Ramos (cell line): ENCODE measurements around the gene SIX3.

Experiments used
- in situ Hi-C: fragments of 300-500 bp; cut with MboI; formaldehyde crosslinking; loops from one replicate; pipeline ENCODE4 v1.14.3; 2022; ENCODE audit warnings: low sequenced_read_pairs; ENCODE audit not compliant: unreplicated experiment

SIX3 gene

DNA sequence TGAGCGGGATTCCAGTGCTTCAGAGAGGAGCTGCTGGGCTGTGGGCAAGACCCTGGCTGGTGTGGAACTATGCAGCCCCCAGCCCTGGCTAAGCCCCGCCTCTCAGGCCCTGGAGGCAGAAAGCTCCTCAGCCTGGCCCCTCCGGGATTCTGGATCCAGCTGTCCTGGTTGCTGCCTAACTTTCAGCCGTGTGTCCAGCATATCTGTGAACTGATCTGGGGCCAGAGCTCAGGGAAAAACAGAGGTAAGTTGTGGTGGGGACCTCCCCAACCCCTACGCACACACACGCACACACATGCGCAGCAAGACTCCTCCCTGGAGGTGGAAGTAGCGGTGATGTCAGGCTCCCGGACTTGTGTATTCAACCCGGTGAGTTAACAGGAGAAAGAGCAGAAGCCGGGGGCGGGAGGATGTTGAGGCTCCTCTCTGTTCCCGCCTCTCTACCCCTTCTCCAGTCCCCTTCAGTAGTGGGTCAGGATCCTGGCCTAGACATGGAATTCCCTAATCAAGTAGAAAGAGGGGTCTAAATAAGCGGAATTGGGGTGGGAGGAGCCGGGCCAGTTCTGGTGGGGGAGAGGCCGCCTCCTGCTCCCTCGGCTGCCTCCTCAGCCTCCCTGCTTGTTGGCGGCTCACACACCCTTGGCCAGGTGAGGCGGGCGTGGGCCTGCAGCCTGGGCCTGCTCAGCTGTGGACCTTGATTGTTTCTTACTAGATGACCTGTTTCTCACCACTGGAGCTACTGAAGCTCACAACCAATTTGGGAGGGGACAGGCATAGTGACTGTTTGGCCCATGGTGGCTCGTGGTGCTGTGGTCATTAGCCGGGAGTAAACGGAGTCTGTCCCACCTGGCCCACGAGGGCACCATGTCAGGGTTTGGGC, 34.3 kb downstream of the SIX3 start:
- in situ Hi-C loops = no loop called here

DNA sequence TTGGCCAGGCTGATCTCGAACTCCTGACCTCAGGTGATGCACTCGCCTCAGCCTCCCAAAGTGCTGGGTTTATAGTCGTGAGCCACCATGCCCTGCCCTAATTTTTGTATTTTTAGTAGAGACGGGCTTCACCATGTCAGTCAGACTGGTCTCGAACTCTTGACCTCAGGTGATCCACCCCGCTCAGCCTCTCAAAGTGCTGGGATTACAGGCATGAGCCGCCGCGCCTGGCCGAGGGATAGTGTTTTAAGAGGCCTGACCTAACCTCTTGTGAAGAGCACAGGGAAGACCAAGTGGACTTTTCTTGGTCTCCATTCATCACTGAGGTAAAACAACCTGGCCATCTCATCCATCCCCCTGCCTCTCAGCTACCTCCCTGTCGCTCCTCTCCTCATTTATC, 38.1 kb downstream of the SIX3 start:
- in situ Hi-C loops = no loop called here

DNA sequence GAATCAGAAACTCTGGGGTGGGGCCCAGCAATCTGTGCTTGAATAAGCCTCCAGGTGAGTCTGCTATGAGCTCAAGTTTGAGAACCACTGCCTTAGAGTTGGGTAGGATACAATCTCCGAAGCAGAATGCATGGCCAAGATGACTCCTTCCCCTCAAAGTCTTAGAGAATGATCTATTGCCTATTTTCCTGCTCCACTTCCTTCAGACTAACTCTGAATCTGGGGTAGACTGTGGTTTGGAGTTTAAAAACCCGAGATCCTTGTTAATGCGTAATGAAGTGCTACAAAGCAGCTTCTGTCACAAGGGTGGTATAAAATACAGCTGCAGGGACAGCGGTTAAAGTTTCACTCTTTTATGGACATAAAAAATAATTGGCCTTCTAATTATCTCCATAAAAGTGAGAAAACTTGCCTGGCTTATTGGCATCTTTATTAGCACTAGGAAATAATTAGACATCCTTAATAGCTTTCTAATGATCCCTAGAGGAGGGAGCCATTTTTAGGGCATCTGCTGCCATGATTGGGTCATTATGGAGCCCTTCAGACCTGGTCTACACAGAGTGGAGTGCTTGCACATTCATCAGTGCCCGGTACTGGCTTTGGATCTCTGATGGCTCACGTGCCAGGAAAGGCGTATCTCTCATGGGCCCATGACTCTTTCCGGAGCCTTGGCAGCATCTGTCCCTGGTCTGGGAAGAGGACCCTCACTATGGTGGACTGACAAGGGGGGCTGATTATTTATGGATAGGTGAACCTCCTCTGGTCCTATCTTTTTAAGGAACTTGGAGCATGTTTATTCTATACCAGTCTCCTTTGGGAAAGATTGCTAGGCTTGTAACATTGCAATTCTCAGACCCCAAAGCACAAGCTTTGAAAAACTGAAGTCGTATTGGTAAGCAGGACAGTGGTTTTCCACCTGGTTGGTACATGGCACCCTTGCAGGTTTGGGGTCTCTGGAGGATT, 39.5 kb downstream of the SIX3 start:
- in situ Hi-C loops = loop anchor here (10.0 kb wide), 1 partner anchor 514 kb away; no protein-coding TSS in a partner anchor

DNA sequence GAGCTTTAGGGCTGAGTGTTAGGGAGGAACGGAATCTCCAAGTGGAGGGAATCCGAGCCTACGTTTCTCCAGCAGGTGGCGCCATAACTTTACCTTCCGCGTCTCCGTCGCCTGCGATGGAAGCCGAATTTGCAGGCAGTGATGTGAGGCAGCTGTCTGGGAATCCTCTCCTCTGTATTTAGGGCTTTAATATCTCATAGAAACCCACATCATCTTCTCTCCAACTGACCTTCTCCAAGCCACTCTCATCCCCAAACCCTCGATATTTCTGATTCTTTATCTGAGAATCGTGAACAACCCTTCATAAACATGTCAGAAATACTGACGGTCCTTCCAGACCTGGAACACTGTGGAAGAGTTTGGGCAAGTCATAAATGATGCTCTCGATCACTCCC, 40.2 kb downstream of the SIX3 start:
- in situ Hi-C loops = loop anchor here (10.0 kb wide), 1 partner anchor 513 kb away; no protein-coding TSS in a partner anchor

DNA sequence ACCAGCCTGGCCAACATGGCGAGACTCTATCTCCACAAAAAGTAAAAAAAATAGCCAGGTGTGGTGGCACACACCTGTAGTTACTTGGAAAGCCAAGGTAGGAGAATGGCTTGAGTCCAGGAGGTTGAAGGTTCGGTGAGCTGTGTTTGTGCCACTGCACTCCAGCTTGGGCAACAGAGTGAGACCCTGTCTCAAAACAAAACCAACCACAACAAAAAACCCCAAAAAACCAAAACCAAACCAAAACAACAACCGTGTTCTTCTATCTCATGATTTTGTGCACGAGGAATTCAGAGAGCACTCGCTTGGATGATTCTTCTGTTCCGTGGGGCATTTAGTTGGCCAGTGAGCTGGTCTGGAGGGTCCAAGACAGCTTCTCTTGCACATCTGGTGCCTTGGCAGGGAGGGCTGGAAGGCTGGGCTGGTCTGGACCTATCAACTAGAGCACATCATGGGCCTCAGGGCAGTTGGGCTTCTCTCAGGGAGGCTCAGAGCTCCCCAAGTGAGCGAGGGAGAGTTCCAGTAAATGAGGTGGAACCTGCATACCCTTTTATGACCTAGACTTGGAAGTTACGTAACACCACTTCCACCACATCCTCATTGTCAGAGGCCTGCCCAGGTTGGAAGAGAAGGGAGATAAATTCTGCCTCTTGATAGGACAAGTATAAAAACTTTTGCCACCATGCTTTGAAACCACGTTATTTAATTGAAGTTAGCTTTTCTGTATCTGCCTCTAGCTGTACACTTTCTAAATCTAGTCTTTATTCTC, 42.5 kb downstream of the SIX3 start:
- in situ Hi-C loops = loop anchor here (10.0 kb wide), 1 partner anchor 511 kb away; no protein-coding TSS in a partner anchor

DNA sequence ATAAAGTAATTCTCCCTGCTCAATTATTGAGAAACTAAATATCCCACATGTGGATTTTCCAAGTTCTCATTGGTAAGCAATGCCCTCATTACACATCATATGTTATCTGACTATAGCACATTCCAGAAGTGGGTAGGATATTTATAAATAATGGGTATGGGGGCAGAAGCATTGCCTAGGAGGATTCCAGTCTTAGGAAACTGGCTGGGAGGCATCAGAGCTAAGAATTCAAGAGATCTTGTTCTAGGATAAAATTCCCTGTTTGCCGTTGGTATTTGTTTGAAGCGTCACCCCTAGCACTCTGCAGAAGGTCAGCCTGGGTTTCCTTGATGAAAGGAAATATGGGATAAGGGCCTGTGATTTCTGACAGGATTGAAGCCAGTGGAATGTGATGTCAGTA, 47.7 kb downstream of the SIX3 start:
- in situ Hi-C loops = loop anchor here (10.0 kb wide), 1 partner anchor 506 kb away; no protein-coding TSS in a partner anchor

DNA sequence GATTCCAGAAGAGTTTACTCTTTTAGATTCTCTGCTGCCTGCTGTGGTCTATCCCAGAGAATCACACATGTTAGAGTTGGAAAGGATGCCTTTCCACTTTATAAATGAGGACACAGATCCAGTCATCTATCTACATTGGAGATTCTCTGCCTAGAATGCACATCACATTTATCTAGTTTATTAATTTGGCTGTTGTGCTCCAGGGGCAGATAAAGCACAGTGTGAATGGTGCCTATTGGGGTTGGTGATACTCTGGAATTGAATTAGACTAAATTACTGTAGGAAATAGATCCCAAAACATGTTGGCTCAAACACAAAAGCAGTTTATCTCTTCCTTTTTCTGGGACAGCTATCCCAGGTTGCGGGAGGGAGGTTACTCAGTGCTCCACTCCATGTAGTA, 52.9 kb downstream of the SIX3 start:
- in situ Hi-C loops = no loop called here
